K562 (cell line): Measurements from ENCODE around the gene SPRR2G.

Experiments
- ADNP ChIP-seq: fragments of 200-800 bp; sonication (Bioruptor generic); IDR thresholded peaks from 2 replicates; pipeline ENCODE4 v1.6.1; 2016; ENCODE audit warnings: missing genetic modification characterization, missing compliant biosample characterization
- BHLHE40 ChIP-seq: IDR thresholded peaks from 2 replicates; pipeline ENCODE4 v1.6.1; 2011; ENCODE audit warnings: low read length, improper control_type of control experiment
- ELF1 ChIP-seq: fragments of 200-800 bp; sonication (Bioruptor generic); IDR thresholded peaks from 2 replicates; pipeline ENCODE4 v1.6.1; 2016; ENCODE audit warnings: missing genetic modification characterization, missing compliant biosample characterization
- ELF2 ChIP-seq: fragments of 250-450 bp; sonication (Bioruptor Pico); IDR thresholded peaks from 2 replicates; pipeline ENCODE4 v1.5.0; 2021; ENCODE audit warnings: mild to moderate bottlenecking
- ESRRA ChIP-seq: fragments of 450-650 bp; IDR thresholded peaks from 2 replicates; pipeline ENCODE4 v1.6.1; 2014; ENCODE audit warnings: low read depth, mild to moderate bottlenecking, moderate library complexity, borderline replicate concordance
- EZH2 ChIP-seq: IDR thresholded peaks from 2 replicates; pipeline ENCODE4 v1.6.1; 2012; ENCODE audit warnings: low read depth, mild to moderate bottlenecking, inconsistent platforms, low read length, borderline replicate concordance
- FOXM1 ChIP-seq, 2 experiments: fragments of 450-650 bp in 1 of 2; sonication (generic) in 1 of 2; formaldehyde crosslinking in 1 of 2; IDR thresholded peaks; 2 replicates each; pipeline versions ENCODE4 v1.6.1 to v1.9.0; 2017 to 2022; ENCODE audit warnings: low read depth in 2 of 2, mild to moderate bottlenecking in 2 of 2, missing genetic modification reagents in 1 of 2, moderate library complexity in 1 of 2
- NR2C2 ChIP-seq, 2 experiments: fragments of 200-800 bp in 1 of 2; sonication (Bioruptor generic) in 1 of 2; sonication (generic) in 1 of 2; formaldehyde crosslinking in 1 of 2; IDR thresholded peaks; 2 replicates each; pipeline versions ENCODE4 v1.6.1 to v1.8.0; 2016 to 2022; ENCODE audit warnings: mild to moderate bottlenecking in 1 of 2, missing compliant biosample characterization in 1 of 2, missing genetic modification characterization in 1 of 2, missing genetic modification reagents in 1 of 2
- PHF8 ChIP-seq: fragments of 200-600 bp; sonication (generic); IDR thresholded peaks from 2 replicates; pipeline ENCODE4 v1.6.1; 2012; ENCODE audit warnings: mixed run types, mild to moderate bottlenecking, inconsistent platforms, low read length, moderate library complexity, borderline replicate concordance
- SNRNP70 ChIP-seq: fragments of 200-400 bp; formaldehyde crosslinking; optimal IDR thresholded peaks from 2 replicates; pipeline ENCODE3; 2017; ENCODE audit warnings: low read depth, low read length
- XRCC5 ChIP-seq: fragments of 200-400 bp; formaldehyde crosslinking; IDR thresholded peaks from 2 replicates; pipeline ENCODE4 v1.6.1; 2017; ENCODE audit warnings: low read depth, mild to moderate bottlenecking, low read length
- ZNF184 ChIP-seq: sonication (generic); formaldehyde crosslinking; IDR thresholded peaks from 2 replicates; pipeline ENCODE4 v1.5.0; 2020; ENCODE audit warnings: missing genetic modification reagents
- ZNF785 ChIP-seq: fragments of 250-450 bp; sonication (Bioruptor Pico); IDR thresholded peaks from 2 replicates; pipeline ENCODE4 v1.4.0; 2020; ENCODE audit warnings: mild to moderate bottlenecking
- TF ChIP-seq, protein P1 (sequence below), 3 experiments: IDR thresholded peaks in 2 of 3; conservative IDR thresholded peaks in 1 of 3; 2 replicates each; pipeline ENCODE4 v1.5.1; 2011 to 2012; ENCODE audit warnings: low read length in 3 of 3, mild to moderate bottlenecking in 3 of 3, control low read depth in 2 of 3, improper control_type of control experiment in 1 of 3, inconsistent platforms in 1 of 3, low read depth in 1 of 3, mixed read lengths in 1 of 3, moderate library complexity in 1 of 3; ENCODE audit not compliant: insufficient read depth in 2 of 3

DNA sequence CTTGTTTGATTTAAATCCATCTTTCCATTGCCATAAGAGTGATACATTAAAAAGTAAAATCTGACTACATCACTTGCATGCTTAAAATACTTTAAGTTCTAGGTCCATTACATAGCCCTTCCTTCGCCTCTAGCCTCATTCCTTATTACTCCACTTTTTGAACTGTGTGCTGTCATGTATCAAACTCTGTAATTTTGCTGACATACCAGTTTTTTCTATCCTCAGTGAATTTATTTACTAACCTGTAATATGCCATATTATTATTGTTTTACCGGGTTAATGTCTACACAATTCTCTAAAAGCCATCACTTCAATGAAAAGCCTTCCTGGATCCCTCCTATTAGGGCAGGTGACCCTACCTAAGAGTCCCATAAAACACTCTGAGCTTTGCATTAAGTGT, 4.9 kb upstream of the SPRR2G start:
- TF ChIP-seq ELF2 (CRISPR knock-in tag) (no peak), ZNF785 (CRISPR knock-in tag) (no peak), ZNF184 (CRISPR knock-in tag) (no peak), ELF1 (tag) (no peak), NR2C2 (CRISPR knock-in tag; IDR thresholded peaks at IDR 0.05) (no peak), NR2C2 (tag; IDR thresholded peaks at IDR 0.05) (no peak), PHF8 (no peak), ADNP (tag) (no peak), ESRRA (no peak), SNRNP70 (no peak), BHLHE40 (no peak), XRCC5 (no peak), FOXM1 (IDR thresholded peaks at IDR 0.05; ENCODE audit: low read depth) (no peak), FOXM1 (CRISPR knock-in tag; IDR thresholded peaks at IDR 0.05; ENCODE audit: low read depth) (no peak), EZH2 (no peak)
- TF ChIP-seq, protein P1, sequence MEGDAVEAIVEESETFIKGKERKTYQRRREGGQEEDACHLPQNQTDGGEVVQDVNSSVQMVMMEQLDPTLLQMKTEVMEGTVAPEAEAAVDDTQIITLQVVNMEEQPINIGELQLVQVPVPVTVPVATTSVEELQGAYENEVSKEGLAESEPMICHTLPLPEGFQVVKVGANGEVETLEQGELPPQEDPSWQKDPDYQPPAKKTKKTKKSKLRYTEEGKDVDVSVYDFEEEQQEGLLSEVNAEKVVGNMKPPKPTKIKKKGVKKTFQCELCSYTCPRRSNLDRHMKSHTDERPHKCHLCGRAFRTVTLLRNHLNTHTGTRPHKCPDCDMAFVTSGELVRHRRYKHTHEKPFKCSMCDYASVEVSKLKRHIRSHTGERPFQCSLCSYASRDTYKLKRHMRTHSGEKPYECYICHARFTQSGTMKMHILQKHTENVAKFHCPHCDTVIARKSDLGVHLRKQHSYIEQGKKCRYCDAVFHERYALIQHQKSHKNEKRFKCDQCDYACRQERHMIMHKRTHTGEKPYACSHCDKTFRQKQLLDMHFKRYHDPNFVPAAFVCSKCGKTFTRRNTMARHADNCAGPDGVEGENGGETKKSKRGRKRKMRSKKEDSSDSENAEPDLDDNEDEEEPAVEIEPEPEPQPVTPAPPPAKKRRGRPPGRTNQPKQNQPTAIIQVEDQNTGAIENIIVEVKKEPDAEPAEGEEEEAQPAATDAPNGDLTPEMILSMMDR (IDR thresholded peaks at IDR 0.05 in 2 of 3, conservative IDR thresholded peaks at IDR 0.05 in 1 of 3; ENCODE audit: insufficient read depth in 2 of 3, low read depth in 1 of 3, low read length in 3 of 3), result no peak
